Measurements from ENCODE around the gene ATP2B2. TPM values are rescaled to one million over a fixed set of nuclear protein-coding genes. Genes with fewer than 3 reads are reported as not detected.

ATP2B2 gene
- total and polyA plus RNA-seq, 2 of the 8 experiments (the other 6 are each of a cell fraction or from before 2014, with no cell fraction given): 0.14 to 1.2 TPM

DNA sequence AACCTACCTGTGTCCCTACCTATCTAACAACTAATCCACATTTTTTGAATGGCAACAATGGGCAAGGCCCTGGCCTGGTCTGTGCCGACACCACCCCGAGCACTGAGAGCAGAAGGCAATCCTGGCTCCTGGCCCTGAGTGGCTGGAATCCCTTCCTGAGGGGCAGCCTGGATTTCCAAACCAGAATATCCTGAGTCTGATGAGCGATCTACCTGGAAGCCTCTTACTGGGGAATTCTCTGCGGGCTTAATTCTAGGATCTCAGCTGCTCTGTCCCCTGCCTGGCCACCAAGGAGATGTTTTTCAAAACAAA lies 22.1 kb downstream of the ATP2B2 start (continued):
- no peak for TF ChIP-seq CBX8 (IDR thresholded peaks at IDR 0.05; ENCODE audit: borderline replicate concordance, low read depth, low read length)
- TF ChIP-seq SIN3A (conservative IDR thresholded peaks at IDR 0.05 in 1 of 2, IDR thresholded peaks at IDR 0.05 in 1 of 2; ENCODE audit: low read depth in 1 of 2, low read length in 2 of 2): no peak
- TF ChIP-seq SRF (IDR thresholded peaks at IDR 0.05; ENCODE audit: low read depth, low read length): no peak
- TF ChIP-seq KDM1A (IDR thresholded peaks at IDR 0.05; ENCODE audit: borderline replicate concordance, low read length): no peak

Data from H1 (cell line).